ENCODE data around the gene RCHY1. TPM values are rescaled to one million over a fixed set of nuclear protein-coding genes. Genes with fewer than 3 reads are reported as not detected.

Gene RCHY1
- total RNA-seq, 4 donors from 2014 or later, result 14.0 to 18.7 (median 15.8) TPM

Other genes with a start within 250 kb of the RCHY1 start
- gene THAP6, start 70 bp upstream of the RCHY1 start, total RNA-seq, result 10 to 100 TPM in 3 of 4 donors, 1 to 10 TPM in 1; 6.0 to 27.3 (median 13.9) TPM
- not detected for gene ODAPH, start 41.7 kb upstream of the RCHY1 start, total RNA-seq
- gene CDKL2, start 116.1 kb upstream of the RCHY1 start, total RNA-seq, result not detected
- gene G3BP2, start 159.0 kb upstream of the RCHY1 start, total RNA-seq, result 100 to 1,000 TPM; 123 to 226 (median 132) TPM
- gene USO1, start 210.2 kb upstream of the RCHY1 start, total RNA-seq, result 100 to 1,000 TPM; 213 to 328 (median 254) TPM